ENCODE measurements around the gene SLC38A1.
A peak's percentile ranks its signal among the peaks of the same experiment; 100 is the strongest.

Gene SLC38A1

GRCh38 chr12:46159309-46159901, 109.4 kb downstream of the SLC38A1 start:
- no peak for ATAC-seq
- TF ChIP-seq ZNF8 (CRISPR knock-in tag; IDR thresholded peaks at IDR 0.05), result peak; percentile 84
- TF ChIP-seq OSR1 (CRISPR knock-in tag; IDR thresholded peaks at IDR 0.05), result no peak
- no peak for TF ChIP-seq PPARA (CRISPR knock-in tag; IDR thresholded peaks at IDR 0.05; ENCODE audit: borderline replicate concordance)
- no peak for TF ChIP-seq RARB (CRISPR knock-in tag; IDR thresholded peaks at IDR 0.05)

- ATAC-seq, result no peak
- TF ChIP-seq ZC3H10 (CRISPR knock-in tag; IDR thresholded peaks at IDR 0.05) (no peak), CSRNP3 (CRISPR knock-in tag; IDR thresholded peaks at IDR 0.05) (no peak), CREB5 (CRISPR knock-in tag; IDR thresholded peaks at IDR 0.05; ENCODE audit: low read depth) (no peak), TCF4 (CRISPR knock-in tag; IDR thresholded peaks at IDR 0.05; ENCODE audit: borderline replicate concordance) (no peak)
Observed at GRCh38 chr12:46158501-46158900, 110.3 kb downstream of the SLC38A1 start.

- ATAC-seq, result peak; percentile 81
- peak; percentile 32; the same call in 1 of the 2 replicates for TF ChIP-seq ISL1 (CRISPR knock-in tag; IDR thresholded peaks at IDR 0.05)
- TF ChIP-seq TOX (CRISPR knock-in tag; IDR thresholded peaks at IDR 0.05; ENCODE audit: borderline replicate concordance), result no peak
- no peak for TF ChIP-seq ZNF70 (CRISPR knock-in tag; IDR thresholded peaks at IDR 0.05)
- no peak for TF ChIP-seq TCF4 (CRISPR knock-in tag; IDR thresholded peaks at IDR 0.05; ENCODE audit: borderline replicate concordance)
Observed at GRCh38 chr12:46154221-46154985, 114.4 kb downstream of the SLC38A1 start.

- peak; percentile 44; the same call in 2 of the 3 replicates for ATAC-seq
- TF ChIP-seq POU6F1 (CRISPR knock-in tag; IDR thresholded peaks at IDR 0.05; ENCODE audit: borderline replicate concordance, low read depth), result no peak
- no peak for TF ChIP-seq ZFP30 (CRISPR knock-in tag; IDR thresholded peaks at IDR 0.05)
- TF ChIP-seq TOX (CRISPR knock-in tag; IDR thresholded peaks at IDR 0.05; ENCODE audit: borderline replicate concordance), result no peak
- no peak for TF ChIP-seq OSR1 (CRISPR knock-in tag; IDR thresholded peaks at IDR 0.05)
- no peak for TF ChIP-seq BACH2 (CRISPR knock-in tag; IDR thresholded peaks at IDR 0.05; ENCODE audit: borderline replicate concordance)
- TF ChIP-seq PATZ1 (CRISPR knock-in tag; IDR thresholded peaks at IDR 0.05; ENCODE audit: borderline replicate concordance), result no peak
Observed at GRCh38 chr12:46153268-46153872, 115.5 kb downstream of the SLC38A1 start.

GRCh38 chr12:46152456-46152855, 116.4 kb downstream of the SLC38A1 start:
- no peak for ATAC-seq
- TF ChIP-seq PPARA (CRISPR knock-in tag; IDR thresholded peaks at IDR 0.05; ENCODE audit: borderline replicate concordance), result no peak
- TF ChIP-seq CREB5 (CRISPR knock-in tag; IDR thresholded peaks at IDR 0.05; ENCODE audit: low read depth), result no peak
- TF ChIP-seq BACH2 (CRISPR knock-in tag; IDR thresholded peaks at IDR 0.05; ENCODE audit: borderline replicate concordance), result no peak
- no peak for TF ChIP-seq ZNF70 (CRISPR knock-in tag; IDR thresholded peaks at IDR 0.05)
- no peak for TF ChIP-seq RARB (CRISPR knock-in tag; IDR thresholded peaks at IDR 0.05)
- no peak for TF ChIP-seq SNAI2 (CRISPR knock-in tag; IDR thresholded peaks at IDR 0.05)
- no peak for TF ChIP-seq ISL1 (CRISPR knock-in tag; IDR thresholded peaks at IDR 0.05)
- TF ChIP-seq ARNTL (CRISPR knock-in tag; IDR thresholded peaks at IDR 0.05; ENCODE audit: borderline replicate concordance, low read depth), result no peak
- TF ChIP-seq TOX (CRISPR knock-in tag; IDR thresholded peaks at IDR 0.05; ENCODE audit: borderline replicate concordance), result no peak
- no peak for TF ChIP-seq PATZ1 (CRISPR knock-in tag; IDR thresholded peaks at IDR 0.05; ENCODE audit: borderline replicate concordance)
- no peak for TF ChIP-seq ESRRG (CRISPR knock-in tag; IDR thresholded peaks at IDR 0.05)
- TF ChIP-seq GLIS3 (CRISPR knock-in tag; IDR thresholded peaks at IDR 0.05), result no peak
- no peak for TF ChIP-seq CSDC2 (CRISPR knock-in tag; IDR thresholded peaks at IDR 0.05)
- TF ChIP-seq ZC3H10 (CRISPR knock-in tag; IDR thresholded peaks at IDR 0.05), result no peak
- TF ChIP-seq CSRNP3 (CRISPR knock-in tag; IDR thresholded peaks at IDR 0.05), result no peak
- no peak for TF ChIP-seq ZNF8 (CRISPR knock-in tag; IDR thresholded peaks at IDR 0.05)
